Measurements from ENCODE around the gene SCYL2. TPM values are rescaled to one million over a fixed set of nuclear protein-coding genes. Genes with fewer than 3 reads are reported as not detected.

Gene SCYL2
- total RNA-seq, 1 experiment from 2014 or later, result 41.1 TPM

- ChIA-PET POLR2A (ENCODE audit: unreplicated experiment) (no interaction called here), CTCF (interaction anchor here (0.6 kb wide), 1 partner anchor 11 kb away, joined by 4 read pairs; no protein-coding TSS in a partner anchor)
- no TSS peak for BruUV-seq (replicated peaks)
- Histone ChIP-seq H3K79me2 (ENCODE audit: low read depth) (no peaks in the 10 kb centered on the region), H3K4me3 (peak overlapping the region; percentile 50; the same call in 1 of the 2 replicates), H3K36me3 (ENCODE audit: low read depth) (no peaks in the 10 kb centered on the region), H3F3A (ENCODE audit: insufficient read depth, low read depth) (peaks cover 47% of the 10 kb centered on the region), H3K27me3 (ENCODE audit: insufficient read depth, low read depth) (no peaks in the 10 kb centered on the region), H3K27ac (peak overlapping the region; percentile 67), H4K20me1 (ENCODE audit: insufficient read depth) (no peaks in the 10 kb centered on the region), H3K9me2 (ENCODE audit: insufficient read depth) (no peaks in the 10 kb centered on the region), H2AFZ (peak overlapping the region; percentile 76), H3K4me2 (peak overlapping the region; percentile 78), H3K4me1 (replicated peaks; ENCODE audit: insufficient read depth) (peaks cover 63% of the 10 kb centered on the region), H3K9me3 (ENCODE audit: insufficient read depth, low read depth) (no peaks in the 10 kb centered on the region)
- intact Hi-C loops (cut with micrococcal nuclease; ENCODE audit: unreplicated experiment), result loop anchor here (1.0 to 10.0 kb wide), 6 partner anchors 33 to 501 kb away; partner anchors contain the start of genes DEPDC4 and SCYL2
- DNase-seq, result peak; percentile 25 to 91
- TF ChIP-seq EZH2 (IDR thresholded peaks at IDR 0.05; ENCODE audit: low read depth) (no peak), CTCF (conservative IDR thresholded peaks at IDR 0.05) (no peak)
Measured at GRCh38 chr12:100234166-100234565, 32.8 kb upstream of the SCYL2 start.

- H3K27me3 ChIP-seq (ENCODE audit: insufficient read depth, low read depth), result no peaks in the 10 kb centered on the region
- peaks cover 57% of the 10 kb centered on the region for H3K4me1 ChIP-seq (replicated peaks; ENCODE audit: insufficient read depth)
- peaks cover 41% of the 10 kb centered on the region for H3F3A ChIP-seq (ENCODE audit: insufficient read depth, low read depth)
- intact Hi-C loops (cut with micrococcal nuclease; ENCODE audit: unreplicated experiment), result loop anchor here (1.0 to 10.0 kb wide), 6 partner anchors 32 to 500 kb away; partner anchors contain the start of genes DEPDC4 and SCYL2
- peak overlapping the region; percentile 50; the same call in 1 of the 2 replicates for H3K4me3 ChIP-seq
- DNase-seq, result peak in 1 of 2 experiments; percentile 63
- no peaks in the 10 kb centered on the region for H4K20me1 ChIP-seq (ENCODE audit: insufficient read depth)
- CTCF ChIA-PET, result interaction anchor here (0.6 kb wide), 1 partner anchor 12 kb away, joined by 4 read pairs; no protein-coding TSS in a partner anchor
- POLR2A ChIA-PET (ENCODE audit: unreplicated experiment), result interaction anchor here (0.5 to 0.6 kb wide), 3 partner anchors 28 to 1833 kb away, joined by 3 to 8 read pairs (median 6); partner anchors contain the start of genes DEPDC4 and SCYL2
- peak overlapping the region; percentile 67 for H3K27ac ChIP-seq
- H3K9me3 ChIP-seq (ENCODE audit: insufficient read depth, low read depth), result no peaks in the 10 kb centered on the region
- H3K79me2 ChIP-seq (ENCODE audit: low read depth), result no peaks in the 10 kb centered on the region
- H3K4me2 ChIP-seq, result peak overlapping the region; percentile 78
- BruUV-seq (replicated peaks), result no TSS peak
- peak overlapping the region; percentile 76 for H2AFZ ChIP-seq
- no peaks in the 10 kb centered on the region for H3K9me2 ChIP-seq (ENCODE audit: insufficient read depth)
- TF ChIP-seq EZH2 (IDR thresholded peaks at IDR 0.05; ENCODE audit: low read depth) (no peak), CTCF (conservative IDR thresholded peaks at IDR 0.05) (peak; percentile 82)
- no peaks in the 10 kb centered on the region for H3K36me3 ChIP-seq (ENCODE audit: low read depth)
Measured at GRCh38 chr12:100234591-100235304, 32.2 kb upstream of the SCYL2 start.

DNA sequence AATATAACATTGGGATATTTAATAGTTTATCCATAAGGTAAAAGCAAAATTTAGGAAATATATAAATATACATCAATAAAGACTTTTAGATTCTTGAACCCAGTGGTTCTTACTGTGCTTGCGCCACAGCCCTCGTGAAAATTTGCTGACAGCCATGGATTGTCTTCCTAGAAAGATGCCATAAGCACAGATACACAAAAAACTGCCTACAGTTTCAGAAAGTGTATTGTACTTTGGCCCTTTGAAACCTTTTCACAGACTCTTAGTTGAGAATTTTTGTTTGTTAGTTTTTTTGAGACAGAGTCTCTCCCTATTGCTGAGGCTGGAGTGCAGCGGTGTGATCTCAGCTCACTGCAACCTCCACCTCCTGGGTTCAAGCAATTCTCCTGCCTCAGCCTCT, 28.2 kb upstream of the SCYL2 start:
- H3K4me2 ChIP-seq, result no peak overlapping the region
- peaks cover 8% of the 10 kb centered on the region for H3F3A ChIP-seq (ENCODE audit: insufficient read depth, low read depth)
- H3K9me2 ChIP-seq (ENCODE audit: insufficient read depth), result no peaks in the 10 kb centered on the region
- peaks cover 17% of the 10 kb centered on the region for H3K4me1 ChIP-seq (replicated peaks; ENCODE audit: insufficient read depth)
- no peaks in the 10 kb centered on the region for H3K36me3 ChIP-seq (ENCODE audit: low read depth)
- DNase-seq, result no peak
- H3K4me3 ChIP-seq, result no peak overlapping the region
- no peak overlapping the region for H3K27ac ChIP-seq
- POLR2A ChIA-PET (ENCODE audit: unreplicated experiment), result no interaction called here
- intact Hi-C loops (cut with micrococcal nuclease; ENCODE audit: unreplicated experiment), result loop anchor here (10.0 kb wide), 2 partner anchors 106 to 496 kb away; no protein-coding TSS in a partner anchor
- no peaks in the 10 kb centered on the region for H3K27me3 ChIP-seq (ENCODE audit: insufficient read depth, low read depth)
- H3K9me3 ChIP-seq (ENCODE audit: insufficient read depth, low read depth), result no peaks in the 10 kb centered on the region
- no TSS peak for BruUV-seq (replicated peaks)
- H3K79me2 ChIP-seq (ENCODE audit: low read depth), result no peaks in the 10 kb centered on the region
- TF ChIP-seq EZH2 (IDR thresholded peaks at IDR 0.05; ENCODE audit: low read depth) (no peak), CTCF (conservative IDR thresholded peaks at IDR 0.05) (no peak)
- H4K20me1 ChIP-seq (ENCODE audit: insufficient read depth), result no peaks in the 10 kb centered on the region
- H2AFZ ChIP-seq, result no peak overlapping the region
- CTCF ChIA-PET, result interaction anchor here (0.7 kb wide), 1 partner anchor 9 kb away, joined by 3 read pairs; no protein-coding TSS in a partner anchor
